Neural cell (in vitro differentiated cells): ENCODE results near the gene PLEKHM3. TPM values are rescaled to one million over a fixed set of nuclear protein-coding genes. Genes with fewer than 3 reads are reported as not detected.

Experiments used
- H2AFZ ChIP-seq: fragments of 200-600, 300-800 bp; sonication (generic), shearing (Covaris generic); 2 replicates; pipeline ENCODE4 v1.6.0; 2014; ENCODE audit warnings: low read depth, mild to moderate bottlenecking, antibody characterized with exemption, low read length, moderate library complexity
- H3F3A ChIP-seq: fragments of 200-600 bp; shearing (Covaris generic); 2 replicates; pipeline ENCODE4 v1.6.1; 2016; ENCODE audit warnings: mild to moderate bottlenecking, moderate library complexity, mixed read lengths, antibody characterized with exemption, low read length; ENCODE audit not compliant: insufficient read depth, poor library complexity, severe bottlenecking
- H3K27ac ChIP-seq: fragments of 200-600, 300-800 bp; sonication (generic), shearing (Covaris generic); 2 replicates; pipeline ENCODE4 v1.5.1; 2014; ENCODE audit warnings: mild to moderate bottlenecking, low read length, moderate library complexity
- H3K27me3 ChIP-seq: fragments of 300-800, 200-600 bp; sonication (generic), shearing (Covaris generic); 2 replicates; pipeline ENCODE4 v1.6.0; 2014; ENCODE audit warnings: mild to moderate bottlenecking, low read depth, low read length, moderate library complexity; ENCODE audit not compliant: insufficient read depth
- H3K36me3 ChIP-seq: fragments of 300-800, 200-600 bp; sonication (generic), shearing (Covaris generic); 2 replicates; pipeline ENCODE4 v1.5.1; 2014; ENCODE audit warnings: mild to moderate bottlenecking, antibody characterized with exemption, low read length, moderate library complexity; ENCODE audit not compliant: insufficient read depth
- H3K4me2 ChIP-seq: fragments of 300-800, 200-600 bp; sonication (generic), shearing (Covaris generic); 2 replicates; pipeline ENCODE4 v1.6.0; 2014; ENCODE audit warnings: mild to moderate bottlenecking, low read length
- H3K4me3 ChIP-seq: fragments of 300-800, 200-600 bp; sonication (generic), shearing (Covaris generic); 2 replicates; pipeline ENCODE4 v1.5.1; 2014; ENCODE audit warnings: mild to moderate bottlenecking, low read length, moderate library complexity
- H3K79me2 ChIP-seq: fragments of 200-600 bp; shearing (Covaris generic); replicated peaks from 2 replicates; pipeline ENCODE4 v1.6.0; 2014; ENCODE audit warnings: mild to moderate bottlenecking, low read length, moderate library complexity; ENCODE audit not compliant: insufficient read depth
- H3K9ac ChIP-seq: fragments of 300-800, 200-600 bp; sonication (generic), shearing (Covaris generic); 2 replicates; pipeline ENCODE4 v1.6.1; 2016; ENCODE audit warnings: mild to moderate bottlenecking, low read length, mixed read lengths
- H3K9me2 ChIP-seq: fragments of 200-600 bp; shearing (Covaris generic); 2 replicates; pipeline ENCODE4 v1.6.1; 2016; ENCODE audit warnings: mild to moderate bottlenecking, low read length, mixed read lengths; ENCODE audit not compliant: insufficient read depth
- H3K9me3 ChIP-seq: fragments of 200-600, 300-800 bp; sonication (generic), shearing (Covaris generic); 2 replicates; pipeline ENCODE4 v1.6.1; 2016; ENCODE audit warnings: mild to moderate bottlenecking, mixed run types, low read length, moderate library complexity, mixed read lengths
- H4K20me1 ChIP-seq: fragments of 200-600 bp; shearing (Covaris generic); 2 replicates; pipeline ENCODE4 v1.6.1; 2016; ENCODE audit warnings: mild to moderate bottlenecking, mixed run types; ENCODE audit not compliant: insufficient read depth
- CTCF ChIP-seq: fragments of 450-650 bp; IDR thresholded peaks from 2 replicates; pipeline ENCODE4 v1.5.1; 2014; ENCODE audit warnings: antibody characterized with exemption, mild to moderate bottlenecking, moderate library complexity; ENCODE audit not compliant: poor library complexity, severe bottlenecking
- EP300 ChIP-seq: fragments of 450-650 bp; conservative IDR thresholded peaks from 2 replicates; pipeline ENCODE4 v1.6.1; 2014; ENCODE audit warnings: antibody characterized with exemption, mild to moderate bottlenecking, moderate library complexity; ENCODE audit not compliant: poor library complexity, severe bottlenecking
- EZH2 ChIP-seq: fragments of 200-600, 300-800 bp; shearing (Covaris generic), sonication (generic); IDR thresholded peaks from 2 replicates; pipeline ENCODE4 v1.6.1; 2014; ENCODE audit warnings: antibody characterized with exemption, low read length, borderline replicate concordance, mild to moderate bottlenecking; ENCODE audit not compliant: insufficient read depth, poor library complexity, severe bottlenecking
- MXI1 ChIP-seq: fragments of 450-650 bp; conservative IDR thresholded peaks from 2 replicates; pipeline ENCODE4 v1.6.1; 2014; ENCODE audit warnings: antibody characterized with exemption, mild to moderate bottlenecking; ENCODE audit not compliant: poor library complexity, severe bottlenecking
- POLR2AphosphoS5 ChIP-seq: IDR thresholded peaks from 2 replicates; pipeline ENCODE4 v1.6.1; 2012
- RAD21 ChIP-seq: fragments of 450-650 bp; conservative IDR thresholded peaks from 2 replicates; pipeline ENCODE4 v1.6.1; 2014; ENCODE audit warnings: antibody characterized with exemption, mild to moderate bottlenecking, moderate library complexity
- SMC3 ChIP-seq: fragments of 450-650 bp; conservative IDR thresholded peaks from 2 replicates; pipeline ENCODE4 v1.6.1; 2014; ENCODE audit warnings: antibody characterized with exemption, mild to moderate bottlenecking, moderate library complexity; ENCODE audit not compliant: poor library complexity
- TAF1 ChIP-seq: IDR thresholded peaks from 2 replicates; pipeline ENCODE4 v1.6.1; 2012; ENCODE audit warnings: low read depth
- polyA plus RNA-seq: library from polyadenylated mRNA; depleted of rRNA; stranded (reverse); fragments of >200 nt; gene quantifications from 2 replicates; pipeline ENCODE4 v1.2.3, GENCODE V29; 2014
- TF ChIP-seq, protein P1 (sequence below): IDR thresholded peaks from 2 replicates; pipeline ENCODE4 v1.6.1; 2012; ENCODE audit warnings: borderline replicate concordance

PLEKHM3 gene
- polyA plus RNA-seq, 1 donor from 2014 or later = 13.4 TPM

GRCh38 chr2:207928079-207928478, 97.2 kb downstream of the PLEKHM3 start:
- H3K27me3 ChIP-seq = no peaks in the 10 kb centered on the region
- no peak for TF ChIP-seq CTCF
- no peak for TF ChIP-seq SMC3
- TF ChIP-seq POLR2AphosphoS5 = no peak
- no peak for TF ChIP-seq EZH2
- TF ChIP-seq RAD21 = no peak
- TF ChIP-seq, protein P1, sequence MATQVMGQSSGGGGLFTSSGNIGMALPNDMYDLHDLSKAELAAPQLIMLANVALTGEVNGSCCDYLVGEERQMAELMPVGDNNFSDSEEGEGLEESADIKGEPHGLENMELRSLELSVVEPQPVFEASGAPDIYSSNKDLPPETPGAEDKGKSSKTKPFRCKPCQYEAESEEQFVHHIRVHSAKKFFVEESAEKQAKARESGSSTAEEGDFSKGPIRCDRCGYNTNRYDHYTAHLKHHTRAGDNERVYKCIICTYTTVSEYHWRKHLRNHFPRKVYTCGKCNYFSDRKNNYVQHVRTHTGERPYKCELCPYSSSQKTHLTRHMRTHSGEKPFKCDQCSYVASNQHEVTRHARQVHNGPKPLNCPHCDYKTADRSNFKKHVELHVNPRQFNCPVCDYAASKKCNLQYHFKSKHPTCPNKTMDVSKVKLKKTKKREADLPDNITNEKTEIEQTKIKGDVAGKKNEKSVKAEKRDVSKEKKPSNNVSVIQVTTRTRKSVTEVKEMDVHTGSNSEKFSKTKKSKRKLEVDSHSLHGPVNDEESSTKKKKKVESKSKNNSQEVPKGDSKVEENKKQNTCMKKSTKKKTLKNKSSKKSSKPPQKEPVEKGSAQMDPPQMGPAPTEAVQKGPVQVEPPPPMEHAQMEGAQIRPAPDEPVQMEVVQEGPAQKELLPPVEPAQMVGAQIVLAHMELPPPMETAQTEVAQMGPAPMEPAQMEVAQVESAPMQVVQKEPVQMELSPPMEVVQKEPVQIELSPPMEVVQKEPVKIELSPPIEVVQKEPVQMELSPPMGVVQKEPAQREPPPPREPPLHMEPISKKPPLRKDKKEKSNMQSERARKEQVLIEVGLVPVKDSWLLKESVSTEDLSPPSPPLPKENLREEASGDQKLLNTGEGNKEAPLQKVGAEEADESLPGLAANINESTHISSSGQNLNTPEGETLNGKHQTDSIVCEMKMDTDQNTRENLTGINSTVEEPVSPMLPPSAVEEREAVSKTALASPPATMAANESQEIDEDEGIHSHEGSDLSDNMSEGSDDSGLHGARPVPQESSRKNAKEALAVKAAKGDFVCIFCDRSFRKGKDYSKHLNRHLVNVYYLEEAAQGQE = no peak
- no peak for TF ChIP-seq MXI1
- TF ChIP-seq TAF1 = no peak
- H4K20me1 ChIP-seq = no peaks in the 10 kb centered on the region
- H3K36me3 ChIP-seq = no peaks in the 10 kb centered on the region
- no peak overlapping the region for H2AFZ ChIP-seq
- H3K4me2 ChIP-seq = no peak overlapping the region
- H3K9ac ChIP-seq = no peak overlapping the region
- no peaks in the 10 kb centered on the region for H3K9me3 ChIP-seq
- no peaks in the 10 kb centered on the region for H3K79me2 ChIP-seq
- H3F3A ChIP-seq = no peaks in the 10 kb centered on the region
- H3K9me2 ChIP-seq = no peaks in the 10 kb centered on the region
- no peak overlapping the region for H3K4me3 ChIP-seq
- H3K27ac ChIP-seq = no peak overlapping the region

- Histone ChIP-seq H4K20me1 (no peaks in the 10 kb centered on the region), H3K4me3 (no peak overlapping the region), H3K4me2 (no peak overlapping the region), H3K79me2 (no peaks in the 10 kb centered on the region), H2AFZ (no peak overlapping the region), H3F3A (no peaks in the 10 kb centered on the region), H3K36me3 (no peaks in the 10 kb centered on the region), H3K9me2 (no peaks in the 10 kb centered on the region), H3K9ac (no peak overlapping the region), H3K9me3 (no peaks in the 10 kb centered on the region), H3K27ac (no peak overlapping the region), H3K27me3 (no peaks in the 10 kb centered on the region)
- TF ChIP-seq CTCF (no peak), RAD21 (no peak), EP300 (no peak), TAF1 (no peak), POLR2AphosphoS5 (no peak), EZH2 (no peak), MXI1 (no peak), SMC3 (no peak)
- TF ChIP-seq, protein P1 = no peak
Observed at GRCh38 chr2:207926989-207927300, 98.4 kb downstream of the PLEKHM3 start.
